GM12865 (cell line): ENCODE results near the gene OTUD4.
"Not testable (repeated sequence)": the region's sequence is repeated elsewhere in the genome, so short reads cannot be mapped to it uniquely, and the experiment has no call there.

Experiments used
- DNase-seq: peaks from one replicate; pipeline ENCODE4 v3.0.0; 2010; ENCODE audit warnings: low read depth
- H3K4me3 ChIP-seq: 2 replicates; pipeline ENCODE4 v1.5.1; 2011; ENCODE audit warnings: mild to moderate bottlenecking, low read depth, low read length, control low read depth
- CTCF ChIP-seq: IDR thresholded peaks from 2 replicates; pipeline ENCODE4 v1.5.1; 2011; ENCODE audit warnings: low read length, control low read depth, low read depth, inconsistent platforms; ENCODE audit not compliant: insufficient read depth; ENCODE audit errors: missing control alignments

OTUD4 gene

GRCh38 chr4:145153181-145153903 lies 27.0 kb downstream of the OTUD4 start:
- TF ChIP-seq CTCF, result no peak
- no peak overlapping the region for H3K4me3 ChIP-seq
- DNase-seq, result no peak

GRCh38 chr4:145148980-145149379 lies 31.4 kb downstream of the OTUD4 start:
- no peak for TF ChIP-seq CTCF
- no peak overlapping the region for H3K4me3 ChIP-seq
- no peak for DNase-seq

- not testable (repeated sequence) for DNase-seq, H3K4me3 ChIP-seq
These were observed 44.2 kb downstream of the OTUD4 start for GRCh38 chr4:145136219-145136618.

- H3K4me3 ChIP-seq, result peak overlapping the region; percentile 18; the same call in 1 of the 2 replicates
- peak; percentile 79 for DNase-seq
- no peak for TF ChIP-seq CTCF
These were observed 47.8 kb downstream of the OTUD4 start for GRCh38 chr4:145132511-145133098.

- DNase-seq, result no peak
These were observed 48.5 kb downstream of the OTUD4 start for GRCh38 chr4:145131848-145132247.

GRCh38 chr4:145130788-145131399 lies 49.5 kb downstream of the OTUD4 start:
- H3K4me3 ChIP-seq, result no peak overlapping the region
- no peak for TF ChIP-seq CTCF
- no peak for DNase-seq

More at GRCh38 chr4:145131848-145132247, 48.5 kb downstream of the OTUD4 start:
- no peak for TF ChIP-seq CTCF
- H3K4me3 ChIP-seq, result no peak overlapping the region

- no peak for TF ChIP-seq CTCF
- DNase-seq, result no peak
- no peak overlapping the region for H3K4me3 ChIP-seq
These were observed 50.3 kb downstream of the OTUD4 start for GRCh38 chr4:145130130-145130529.
